HepG2 (cell line): ENCODE results near the gene CHDH. TPM values are rescaled to one million over a fixed set of nuclear protein-coding genes. Genes with fewer than 3 reads are reported as not detected.

ENCODE experiments used
- BORCS8-MEF2B ChIP-seq: sonication (generic); formaldehyde crosslinking; IDR thresholded peaks from 2 replicates; pipeline ENCODE4 v1.8.0; 2022; ENCODE audit warnings: mild to moderate bottlenecking, missing genetic modification reagents
- CHCHD3 ChIP-seq: sonication (generic); formaldehyde crosslinking; IDR thresholded peaks from 2 replicates; pipeline ENCODE4 v1.8.0; 2022; ENCODE audit warnings: mild to moderate bottlenecking, missing genetic modification reagents, moderate library complexity
- ELF4 ChIP-seq: sonication (generic); formaldehyde crosslinking; IDR thresholded peaks from 2 replicates; pipeline ENCODE4 v1.5.0; 2020; ENCODE audit warnings: missing genetic modification reagents, mild to moderate bottlenecking, moderate library complexity, borderline replicate concordance
- GABPB1 ChIP-seq: IDR thresholded peaks from 2 replicates; pipeline ENCODE4 v1.6.1; 2016; ENCODE audit warnings: mild to moderate bottlenecking, missing genetic modification reagents, moderate library complexity, missing compliant biosample characterization
- HNRNPLL ChIP-seq: fragments of 200-400 bp; formaldehyde crosslinking; IDR thresholded peaks from 2 replicates; pipeline ENCODE4 v1.6.1; 2017; ENCODE audit warnings: mild to moderate bottlenecking, low read depth, low read length; ENCODE audit not compliant: poor library complexity, severe bottlenecking
- HNRNPUL1 ChIP-seq: fragments of 200-400 bp; formaldehyde crosslinking; IDR thresholded peaks from 2 replicates; pipeline ENCODE4 v1.6.1; 2017; ENCODE audit warnings: low read depth, mild to moderate bottlenecking, low read length, moderate library complexity
- HOXA3 ChIP-seq: sonication (generic); formaldehyde crosslinking; IDR thresholded peaks from 2 replicates; pipeline ENCODE4 v1.5.0; 2020; ENCODE audit warnings: missing genetic modification reagents
- MAFF ChIP-seq: IDR thresholded peaks from 2 replicates; pipeline ENCODE4 v1.6.1; 2011; ENCODE audit warnings: low read depth, low read length, improper control_type of control experiment
- MBD4 ChIP-seq: IDR thresholded peaks from 2 replicates; pipeline ENCODE4 v1.6.1; 2012; ENCODE audit warnings: low read length, inconsistent platforms, borderline replicate concordance
- MYC ChIP-seq: sonication (generic); formaldehyde crosslinking; IDR thresholded peaks from 2 replicates; pipeline ENCODE4 v1.9.0; 2021; ENCODE audit warnings: missing genetic modification reagents, borderline replicate concordance
- NFYC ChIP-seq: IDR thresholded peaks from 2 replicates; pipeline ENCODE4 v1.6.1; 2016; ENCODE audit warnings: missing genetic modification reagents, missing compliant biosample characterization
- PHF5A ChIP-seq: IDR thresholded peaks from one replicate; pipeline ENCODE4 v1.6.1; 2018; ENCODE audit warnings: low read depth, missing genetic modification reagents; ENCODE audit not compliant: unreplicated experiment
- RFX5 ChIP-seq: IDR thresholded peaks from 2 replicates; pipeline ENCODE4 v1.6.1; 2011; ENCODE audit warnings: low read depth, low read length, improper control_type of control experiment
- SCMH1 ChIP-seq: sonication (generic); formaldehyde crosslinking; IDR thresholded peaks from 2 replicates; pipeline ENCODE4 v1.9.0; 2021; ENCODE audit warnings: missing genetic modification reagents, mild to moderate bottlenecking, borderline replicate concordance
- SIN3A ChIP-seq: IDR thresholded peaks from 2 replicates; pipeline ENCODE4 v1.6.1; 2011; ENCODE audit warnings: low read depth, mild to moderate bottlenecking, control low read depth, low read length, borderline replicate concordance
- THAP8 ChIP-seq: sonication (generic); formaldehyde crosslinking; IDR thresholded peaks from 2 replicates; pipeline ENCODE4 v1.5.1; 2020; ENCODE audit warnings: missing genetic modification reagents, mild to moderate bottlenecking, borderline replicate concordance
- TIGD3 ChIP-seq: sonication (generic); formaldehyde crosslinking; IDR thresholded peaks from 2 replicates; pipeline ENCODE4 v1.5.1; 2020; ENCODE audit warnings: mild to moderate bottlenecking, missing genetic modification reagents, borderline replicate concordance
- YEATS2 ChIP-seq: sonication (generic); formaldehyde crosslinking; IDR thresholded peaks from 2 replicates; pipeline ENCODE4 v1.4.0; 2020; ENCODE audit warnings: missing genetic modification reagents, borderline replicate concordance
- ZBTB49 ChIP-seq: sonication (generic); formaldehyde crosslinking; IDR thresholded peaks from 2 replicates; pipeline ENCODE4 v1.4.0; 2020; ENCODE audit warnings: missing genetic modification reagents, borderline replicate concordance
- ZFP91 ChIP-seq: sonication (generic); formaldehyde crosslinking; IDR thresholded peaks from 2 replicates; pipeline ENCODE4 v1.9.0; 2022; ENCODE audit warnings: missing genetic modification reagents, mild to moderate bottlenecking, borderline replicate concordance
- ZNF251 ChIP-seq: sonication (generic); formaldehyde crosslinking; IDR thresholded peaks from 2 replicates; pipeline ENCODE4 v1.9.0; 2021; ENCODE audit warnings: mild to moderate bottlenecking, missing genetic modification reagents
- ZNF30 ChIP-seq: sonication (generic); formaldehyde crosslinking; IDR thresholded peaks from 2 replicates; pipeline ENCODE4 v1.5.0; 2020; ENCODE audit warnings: mild to moderate bottlenecking, missing genetic modification reagents
- ZNF317 ChIP-seq: sonication (generic); formaldehyde crosslinking; IDR thresholded peaks from 2 replicates; pipeline ENCODE4 v1.5.0; 2020; ENCODE audit warnings: mild to moderate bottlenecking, missing genetic modification reagents
- ZNF569 ChIP-seq: sonication (generic); formaldehyde crosslinking; IDR thresholded peaks from 2 replicates; pipeline ENCODE4 v1.5.0; 2020; ENCODE audit warnings: mild to moderate bottlenecking, missing genetic modification reagents, moderate library complexity, borderline replicate concordance
- ZNF576 ChIP-seq: sonication (generic); formaldehyde crosslinking; IDR thresholded peaks from 2 replicates; pipeline ENCODE4 v1.4.0; 2020; ENCODE audit warnings: mild to moderate bottlenecking, missing genetic modification reagents
- ZNF598 ChIP-seq: sonication (generic); formaldehyde crosslinking; IDR thresholded peaks from 2 replicates; pipeline ENCODE4 v1.5.1; 2020; ENCODE audit warnings: mild to moderate bottlenecking, missing genetic modification reagents, borderline replicate concordance
- polyA plus RNA-seq, 8 experiments: library from polyadenylated mRNA; depleted of rRNA in 3 of 8; stranded (reverse) in 7 of 8; unstranded in 1 of 8; fragments of >200 nt; fragmentation: Illumina TruSeq in 4 of 8; extraction: Trizol in 4 of 8; gene quantifications; 2 replicates each; pipeline versions ENCODE4 v1.2.1 to v1.2.3, GENCODE V29; 2011 to 2016; ENCODE audit warnings: low read depth in 4 of 8, missing spikeins in 1 of 8, mixed read lengths in 1 of 8; ENCODE audit not compliant: insufficient read depth in 1 of 8
- total RNA-seq, 5 experiments: library from RNA; depleted of rRNA; stranded (reverse); fragments of >200 nt; fragmentation: Illumina TruSeq; extraction: Trizol; gene quantifications; 2 replicates each; pipeline ENCODE4 v1.2.3, GENCODE V29; 2016; ENCODE audit warnings: low read depth in 1 of 5

The CHDH gene
- total and polyA plus RNA-seq, 2 of the 13 experiments (the other 11 are each of a cell fraction or from before 2014, with no cell fraction given), result 28.1 to 48.9 TPM

- no peak for TF ChIP-seq MYC
- no peak for TF ChIP-seq ZNF598 (CRISPR knock-in tag)
- no peak for TF ChIP-seq SCMH1
- no peak for TF ChIP-seq GABPB1 (CRISPR knock-in tag)
- no peak for TF ChIP-seq HNRNPUL1
- TF ChIP-seq ZBTB49, result no peak
- TF ChIP-seq THAP8 (CRISPR knock-in tag), result no peak
- 0 out of 2 replicates have a peak, but pooled peaks have one; percentile 14 for TF ChIP-seq ZFP91
- no peak for TF ChIP-seq PHF5A (CRISPR knock-in tag)
- TF ChIP-seq HOXA3, result peak; percentile 43; the same call in 1 of the 2 replicates
- TF ChIP-seq CHCHD3 (CRISPR knock-in tag), result no peak
- no peak for TF ChIP-seq ZNF30 (CRISPR knock-in tag)
- no peak for TF ChIP-seq ELF4 (CRISPR knock-in tag)
- no peak for TF ChIP-seq ZNF317 (CRISPR knock-in tag)
- no peak for TF ChIP-seq SIN3A
- no peak for TF ChIP-seq YEATS2
- no peak for TF ChIP-seq ZNF569 (CRISPR knock-in tag)
- TF ChIP-seq MBD4, result no peak
- no peak for TF ChIP-seq TIGD3 (CRISPR knock-in tag)
- TF ChIP-seq RFX5, result no peak
- TF ChIP-seq ZNF576 (CRISPR knock-in tag), result no peak
- TF ChIP-seq MAFF, result no peak
- no peak for TF ChIP-seq HNRNPLL
- no peak for TF ChIP-seq NFYC (CRISPR knock-in tag)
- TF ChIP-seq ZNF251 (CRISPR knock-in tag), result no peak
- TF ChIP-seq BORCS8-MEF2B (CRISPR knock-in tag), result peak; percentile 41; the same call in 1 of the 2 replicates
Measured at GRCh38 chr3:53841296-53841695, 4.9 kb downstream of the CHDH start (continued).
